ENCODE data around the gene LMOD1.

The LMOD1 gene

GRCh38 chr1:201955729-201956143 lies 9.4 kb upstream of the LMOD1 start:
- peak; percentile 66 for ATAC-seq
- no peak for TF ChIP-seq PATZ1 (CRISPR knock-in tag; IDR thresholded peaks at IDR 0.05; ENCODE audit: borderline replicate concordance)
- no peak for TF ChIP-seq ZC3H10 (CRISPR knock-in tag; IDR thresholded peaks at IDR 0.05)
- TF ChIP-seq RARB (CRISPR knock-in tag; IDR thresholded peaks at IDR 0.05), result no peak
- no peak for TF ChIP-seq ESRRG (CRISPR knock-in tag; IDR thresholded peaks at IDR 0.05)
- no peak for TF ChIP-seq ISL1 (CRISPR knock-in tag; IDR thresholded peaks at IDR 0.05)
- TF ChIP-seq CSDC2 (CRISPR knock-in tag; IDR thresholded peaks at IDR 0.05), result no peak
- no peak for TF ChIP-seq BACH2 (CRISPR knock-in tag; IDR thresholded peaks at IDR 0.05; ENCODE audit: borderline replicate concordance)
- no peak for TF ChIP-seq TOX (CRISPR knock-in tag; IDR thresholded peaks at IDR 0.05; ENCODE audit: borderline replicate concordance)
- no peak for TF ChIP-seq SNAI2 (CRISPR knock-in tag; IDR thresholded peaks at IDR 0.05)
- no peak for TF ChIP-seq CSRNP3 (CRISPR knock-in tag; IDR thresholded peaks at IDR 0.05)
- TF ChIP-seq CREB5 (CRISPR knock-in tag; IDR thresholded peaks at IDR 0.05; ENCODE audit: low read depth), result no peak
- no peak for TF ChIP-seq ARNTL (CRISPR knock-in tag; IDR thresholded peaks at IDR 0.05; ENCODE audit: borderline replicate concordance, low read depth)
- no peak for TF ChIP-seq ZNF565 (CRISPR knock-in tag; conservative IDR thresholded peaks at IDR 0.05; ENCODE audit: low read depth)
- no peak for TF ChIP-seq ZNF8 (CRISPR knock-in tag; IDR thresholded peaks at IDR 0.05)
- no peak for TF ChIP-seq ZFP3 (CRISPR knock-in tag; IDR thresholded peaks at IDR 0.05)
- TF ChIP-seq PPARA (CRISPR knock-in tag; IDR thresholded peaks at IDR 0.05; ENCODE audit: borderline replicate concordance), result no peak
- no peak for TF ChIP-seq POU6F1 (CRISPR knock-in tag; IDR thresholded peaks at IDR 0.05; ENCODE audit: borderline replicate concordance, low read depth)
- no peak for TF ChIP-seq ZFP30 (CRISPR knock-in tag; IDR thresholded peaks at IDR 0.05)
- no peak for TF ChIP-seq GLIS3 (CRISPR knock-in tag; IDR thresholded peaks at IDR 0.05)

- TF ChIP-seq SNAI2 (CRISPR knock-in tag; IDR thresholded peaks at IDR 0.05), result no peak
- no peak for TF ChIP-seq CSRNP3 (CRISPR knock-in tag; IDR thresholded peaks at IDR 0.05)
- no peak for TF ChIP-seq CREB5 (CRISPR knock-in tag; IDR thresholded peaks at IDR 0.05; ENCODE audit: low read depth)
- TF ChIP-seq ISL1 (CRISPR knock-in tag; IDR thresholded peaks at IDR 0.05), result no peak
- no peak for TF ChIP-seq ZFP30 (CRISPR knock-in tag; IDR thresholded peaks at IDR 0.05)
- no peak for TF ChIP-seq PATZ1 (CRISPR knock-in tag; IDR thresholded peaks at IDR 0.05; ENCODE audit: borderline replicate concordance)
- TF ChIP-seq RARB (CRISPR knock-in tag; IDR thresholded peaks at IDR 0.05), result no peak
- ATAC-seq, result peak; percentile 100
Observed at GRCh38 chr1:201955009-201955728, 8.8 kb upstream of the LMOD1 start, which contains the start of gene TIMM17A. Gene TIMM17A, plus strand, starts transcription at chr1:201955503. Its CDS starts 24 bp downstream, at chr1:201955527.
